ENCODE results near the gene DYRK2. TPM values are rescaled to one million over a fixed set of nuclear protein-coding genes. Genes with fewer than 3 reads are reported as not detected.
A peak's percentile ranks its signal among the peaks of the same experiment; 100 is the strongest.

DYRK2 gene
- total RNA-seq, 4 donors from 2014 or later, result 8.0 to 16.0 (median 13.2) TPM

- 36% methylated on average over 2 of the region's 2 CpGs for WGBS, 2 donors
These were observed 14.8 kb upstream of the DYRK2 start for GRCh38 chr12:67633708-67634107.

GRCh38 chr12:67634303-67634761 is 14.2 kb upstream of the DYRK2 start:
- intact Hi-C loops (cut with DNase I; ENCODE audit: low total_unique reads), result no loop called here
- DNase-seq (ENCODE audit: low spot score in 2 of 2), result no peak
- TF ChIP-seq POLR2A (IDR thresholded peaks at IDR 0.05) (no peak), CTCF (IDR thresholded peaks at IDR 0.05) (no peak)
- H3K4me3 ChIP-seq (ENCODE audit: low read depth, poor library complexity, severe bottlenecking), result no peak overlapping the region

More at GRCh38 chr12:67633708-67634107, 14.8 kb upstream of the DYRK2 start:
- TF ChIP-seq POLR2A (IDR thresholded peaks at IDR 0.05) (no peak), CTCF (IDR thresholded peaks at IDR 0.05) (no peak)
- intact Hi-C loops (cut with DNase I; ENCODE audit: low total_unique reads), result no loop called here
- peak in 1 of 2 donors; percentile 48 for DNase-seq (ENCODE audit: low spot score in 2 of 2)
- H3K4me3 ChIP-seq (ENCODE audit: low read depth, poor library complexity, severe bottlenecking), result no peak overlapping the region

DNA sequence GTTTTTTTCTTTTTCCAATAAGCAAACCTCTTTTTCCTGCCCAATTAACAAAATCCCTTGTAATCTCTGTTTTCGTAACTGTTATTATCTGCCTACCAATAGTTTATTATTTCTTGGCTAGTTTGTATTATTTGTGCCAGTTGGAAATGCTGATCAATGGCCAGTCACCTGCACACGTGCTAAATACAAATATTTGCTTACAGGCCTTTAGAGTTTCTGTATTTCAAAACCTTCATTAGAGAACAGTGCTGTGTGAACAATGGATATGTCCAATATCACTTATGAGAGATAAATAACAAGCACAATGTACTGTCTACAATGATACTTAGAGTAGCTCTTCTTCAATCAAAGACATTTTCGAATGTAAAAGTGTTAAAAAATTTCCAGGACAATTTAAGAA is 10.8 kb upstream of the DYRK2 start:
- DNase-seq (ENCODE audit: low spot score in 2 of 2), result no peak
- H3K4me3 ChIP-seq (ENCODE audit: low read depth, poor library complexity, severe bottlenecking), result no peak overlapping the region
- intact Hi-C loops (cut with DNase I; ENCODE audit: low total_unique reads), result no loop called here
- no peak for TF ChIP-seq CTCF (IDR thresholded peaks at IDR 0.05)
- TF ChIP-seq POLR2A (IDR thresholded peaks at IDR 0.05), result no peak
- WGBS, 2 donors, result 90 to 92% methylated on average over 3 of the region's 3 CpGs

- intact Hi-C loops (cut with DNase I; ENCODE audit: low total_unique reads), result no loop called here
- no peak for DNase-seq (ENCODE audit: low spot score in 2 of 2)
- no peak overlapping the region for H3K4me3 ChIP-seq (ENCODE audit: low read depth, poor library complexity, severe bottlenecking)
- no peak for TF ChIP-seq POLR2A (IDR thresholded peaks at IDR 0.05)
- no peak for TF ChIP-seq CTCF (IDR thresholded peaks at IDR 0.05)
- WGBS, 2 donors, result 97 to 100% methylated on average over 1 of the region's 1 CpG
These were observed 9.9 kb upstream of the DYRK2 start for GRCh38 chr12:67638694-67639093.

- no peak for DNase-seq (ENCODE audit: low spot score in 2 of 2)
- TF ChIP-seq POLR2A (IDR thresholded peaks at IDR 0.05) (no peak), CTCF (IDR thresholded peaks at IDR 0.05) (no peak)
- 62 to 65% methylated on average over 2 of the region's 2 CpGs for WGBS, 2 donors
- intact Hi-C loops (cut with DNase I; ENCODE audit: low total_unique reads), result no loop called here
- no peak overlapping the region for H3K4me3 ChIP-seq (ENCODE audit: low read depth, poor library complexity, severe bottlenecking)
These were observed 7.7 kb upstream of the DYRK2 start for GRCh38 chr12:67640863-67641262.

- H3K4me3 ChIP-seq (ENCODE audit: low read depth, poor library complexity, severe bottlenecking), result no peak overlapping the region
- TF ChIP-seq CTCF (IDR thresholded peaks at IDR 0.05) (no peak), POLR2A (IDR thresholded peaks at IDR 0.05) (no peak)
- DNase-seq (ENCODE audit: low spot score in 2 of 2), result no peak
- 89 to 93% methylated on average over 7 of the region's 7 CpGs for WGBS, 2 donors
- intact Hi-C loops (cut with DNase I; ENCODE audit: low total_unique reads), result no loop called here
These were observed 3.4 kb upstream of the DYRK2 start for GRCh38 chr12:67645126-67645525.
